LHCN-M2 (cell line): ENCODE results near the gene FTSJ3. TPM values are rescaled to one million over a fixed set of nuclear protein-coding genes. Genes with fewer than 3 reads are reported as not detected.

Source experiments
- DNase-seq: peaks from one replicate; pipeline ENCODE4 v3.0.0-alpha.2; 2012; ENCODE audit warnings: low read depth
- total RNA-seq: library from RNA; depleted of rRNA; stranded (reverse); fragments of >200 nt; gene quantifications from 2 replicates; pipeline ENCODE4 v1.2.3, GENCODE V29; 2014; rRNA removed

The FTSJ3 gene
- total RNA-seq, 1 experiment from 2014 or later = 44.3 TPM

GRCh38 chr17:63792055-63792729 is 35.3 kb downstream of the FTSJ3 start:
- DNase-seq = no peak

GRCh38 chr17:63790057-63790456 is 37.4 kb downstream of the FTSJ3 start:
- no peak for DNase-seq

GRCh38 chr17:63786971-63787711 is 40.3 kb downstream of the FTSJ3 start:
- no peak for DNase-seq

GRCh38 chr17:63786117-63786516 is 41.3 kb downstream of the FTSJ3 start:
- DNase-seq = no peak

GRCh38 chr17:63785556-63785955 is 41.9 kb downstream of the FTSJ3 start:
- peak; percentile 67 for DNase-seq

GRCh38 chr17:63783522-63783921 is 43.9 kb downstream of the FTSJ3 start:
- no peak for DNase-seq

GRCh38 chr17:63780928-63781327 is 46.5 kb downstream of the FTSJ3 start:
- DNase-seq = no peak

GRCh38 chr17:63780507-63780906 is 47.0 kb downstream of the FTSJ3 start:
- DNase-seq = peak; percentile 62

- DNase-seq = no peak
Observed at GRCh38 chr17:63775420-63775819, 52.0 kb downstream of the FTSJ3 start.

GRCh38 chr17:63774969-63775265 is 52.5 kb downstream of the FTSJ3 start:
- DNase-seq = no peak

- peak; percentile 52 for DNase-seq
Observed at GRCh38 chr17:63774141-63774968, 53.1 kb downstream of the FTSJ3 start, which contains the start of gene DDX42. Gene DDX42 (plus strand): TSS chr17:63774170. CDS start chr17:63787050, 12,880 bp downstream.

- DNase-seq = peak; percentile 99
Observed at GRCh38 chr17:63773272-63774140, 54.0 kb downstream of the FTSJ3 start, which contains the start of gene CCDC47. Gene CCDC47 (minus strand): TSS chr17:63773597. CDS start chr17:63766175, 7,422 bp downstream.

GRCh38 chr17:63772801-63773271 is 54.6 kb downstream of the FTSJ3 start:
- peak; percentile 30 for DNase-seq

Other genes with a start within 250 kb of the FTSJ3 start
- gene TACO1, start 226.8 kb downstream of the FTSJ3 start, total RNA-seq = 18.3 and 18.6 TPM in 2 replicates
- gene MAP3K3, start 205.2 kb downstream of the FTSJ3 start, total RNA-seq = 31.5 TPM in 2 replicates
- gene LIMD2, start 127.5 kb downstream of the FTSJ3 start, total RNA-seq = 10.5 and 11.7 TPM in 2 replicates
- gene STRADA, start 85.9 kb downstream of the FTSJ3 start, total RNA-seq = 21.6 and 21.7 TPM in 2 replicates
- gene CCDC47, start 54.1 kb downstream of the FTSJ3 start, total RNA-seq = 51.3 and 60.3 TPM in 2 replicates
- 38.1 and 49.6 TPM in 2 replicates for gene DDX42, start 53.5 kb downstream of the FTSJ3 start, total RNA-seq
- 51.4 and 71.6 TPM in 2 replicates for gene PSMC5, start 232 bp downstream of the FTSJ3 start, total RNA-seq
- gene SMARCD2, start 15.0 kb upstream of the FTSJ3 start, total RNA-seq = 94.3 and 94.5 TPM in 2 replicates
- not detected in 2 replicates for gene CSH2, start 46.0 kb upstream of the FTSJ3 start, total RNA-seq
- gene GH2, start 54.3 kb upstream of the FTSJ3 start, total RNA-seq = not detected in 2 replicates
- not detected in 2 replicates for gene CSH1, start 68.9 kb upstream of the FTSJ3 start, total RNA-seq
- gene CSHL1, start 83.6 kb upstream of the FTSJ3 start, total RNA-seq = not detected in 2 replicates
- gene GH1, start 91.2 kb upstream of the FTSJ3 start, total RNA-seq = not detected in 2 replicates
- gene CD79B, start 104.7 kb upstream of the FTSJ3 start, total RNA-seq = not detected in 2 replicates
- gene SCN4A, start 145.3 kb upstream of the FTSJ3 start, total RNA-seq = 0.06 TPM in 1 of 2 replicates, not detected in the other
- gene PRR29, start 170.7 kb upstream of the FTSJ3 start, total RNA-seq = 0.13 TPM in 1 of 2 replicates, not detected in the other
- gene ICAM2, start 193.0 kb upstream of the FTSJ3 start, total RNA-seq = 0.29 and 1.2 TPM in 2 replicates